NCI-H2081 (cell line): ENCODE results near the gene RFT1.
A peak's percentile ranks its signal among the peaks of the same experiment; 100 is the strongest.

Experiments
- DNase-seq, 2 experiments: peaks; one replicate each; lab custom pipeline; 2025; lab: John Stamatoyannopoulos, UW

RFT1 gene

DNA sequence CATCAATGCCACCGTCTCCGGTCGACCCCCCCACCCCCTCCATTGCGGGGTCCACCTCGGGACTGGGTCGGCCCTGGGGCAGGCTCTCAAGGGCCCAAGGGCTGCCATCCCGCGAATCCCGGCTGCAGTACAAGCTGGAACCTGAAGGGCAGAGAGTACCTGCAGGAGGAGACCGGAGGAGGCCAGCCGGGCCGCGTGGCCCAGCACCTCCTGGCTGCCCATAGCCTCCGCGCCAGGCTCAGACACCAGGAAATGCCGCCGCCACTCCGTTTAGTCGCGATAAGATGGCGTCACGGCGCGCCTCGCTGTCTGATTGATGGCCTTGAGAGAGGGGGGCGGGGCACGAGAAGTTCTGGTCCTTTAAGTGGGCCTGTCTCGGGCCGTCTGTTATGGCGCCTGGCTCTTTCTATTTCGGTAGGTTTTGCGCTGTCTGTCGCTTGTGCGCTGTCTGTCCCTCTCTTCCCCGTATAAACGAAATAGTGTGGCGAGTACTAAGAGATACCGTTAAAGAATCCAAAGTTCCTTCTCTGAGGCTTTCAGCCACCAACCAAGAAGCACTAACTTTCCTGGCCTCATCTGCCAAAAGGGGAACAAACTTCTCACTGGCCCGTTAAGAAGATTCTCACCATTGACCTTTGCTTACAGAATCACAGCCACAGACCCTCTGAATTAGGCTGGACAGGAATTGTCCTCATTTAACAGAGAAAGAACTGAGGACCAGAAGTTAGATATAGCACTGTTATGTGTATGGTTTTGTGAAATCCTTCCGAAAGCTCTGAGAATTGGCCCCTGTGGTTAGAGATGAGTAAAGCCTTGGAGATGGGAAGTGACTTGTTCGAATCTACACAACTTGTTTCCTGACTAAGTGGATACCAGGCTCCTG, at the start of gene RFT1:
TSS of gene RFT1 (minus strand) at position 257 of the 883 bp plus-strand sequence. CDS start at position 222, 35 bp downstream.
- DNase-seq = peak; percentile 79 to 87

DNA sequence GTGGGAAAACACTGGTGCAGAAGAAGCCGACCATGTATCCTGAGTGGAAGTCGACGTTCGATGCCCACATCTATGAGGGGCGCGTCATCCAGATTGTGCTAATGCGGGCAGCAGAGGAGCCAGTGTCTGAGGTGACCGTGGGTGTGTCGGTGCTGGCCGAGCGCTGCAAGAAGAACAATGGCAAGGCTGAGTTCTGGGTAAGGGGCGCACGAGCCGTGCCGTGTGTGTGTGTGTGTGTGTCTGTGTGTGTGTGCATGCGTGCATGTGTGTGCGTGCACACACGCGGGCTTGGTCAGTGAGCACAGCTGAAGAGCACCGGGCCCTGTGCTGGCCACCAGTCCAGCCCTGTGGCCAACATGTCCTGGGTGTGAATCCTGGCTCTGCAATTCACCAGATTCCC, 49.3 kb upstream of the RFT1 start:
- DNase-seq = no peak

- no peak for DNase-seq
These were observed 48.0 kb upstream of the RFT1 start for GRCh38 chr3:53178246-53178645.

- no peak for DNase-seq
These were observed 45.6 kb upstream of the RFT1 start for GRCh38 chr3:53175613-53176540.

GRCh38 chr3:53174346-53175250, 44.4 kb upstream of the RFT1 start:
- no peak for DNase-seq

DNA sequence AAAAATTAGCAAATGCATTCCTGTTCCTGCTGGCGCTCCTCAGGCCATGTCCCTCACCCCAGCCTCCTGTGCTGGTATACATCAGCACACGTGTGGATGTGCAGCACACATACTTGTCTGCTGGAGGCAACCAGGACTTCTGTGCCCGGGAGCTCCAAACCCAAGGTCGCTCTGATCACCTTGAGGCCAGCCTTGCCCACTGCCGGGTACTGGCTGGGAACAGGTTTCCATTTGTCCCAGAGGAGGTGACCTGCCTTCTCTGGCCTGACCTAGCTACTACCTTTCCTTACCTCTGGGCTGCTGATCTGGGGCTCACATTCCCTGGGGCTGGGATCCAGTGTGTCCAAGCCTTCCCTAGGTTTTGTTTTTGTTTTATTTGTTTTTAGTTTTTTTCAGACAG, 42.9 kb upstream of the RFT1 start:
- no peak for DNase-seq

- no peak for DNase-seq
These were observed 41.7 kb upstream of the RFT1 start for GRCh38 chr3:53171827-53172505.

DNA sequence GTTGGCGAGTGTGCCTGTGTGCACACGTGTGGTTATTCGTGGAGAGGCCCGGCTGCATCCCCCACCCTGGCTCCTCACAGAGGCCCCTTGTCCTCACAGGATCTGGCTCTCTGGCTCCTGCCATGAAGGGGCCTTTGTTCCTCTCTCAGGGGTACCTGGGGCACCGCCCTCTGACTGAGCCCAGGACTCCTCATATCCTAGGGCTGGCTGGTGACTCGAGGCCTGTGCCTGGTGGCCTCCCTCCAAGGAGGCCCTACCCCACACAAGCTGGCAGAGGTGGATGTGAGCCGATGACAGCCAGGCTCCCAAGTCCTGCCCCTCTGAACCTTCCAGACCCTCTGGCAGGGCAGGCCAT, 40.8 kb upstream of the RFT1 start:
- DNase-seq = no peak

DNA sequence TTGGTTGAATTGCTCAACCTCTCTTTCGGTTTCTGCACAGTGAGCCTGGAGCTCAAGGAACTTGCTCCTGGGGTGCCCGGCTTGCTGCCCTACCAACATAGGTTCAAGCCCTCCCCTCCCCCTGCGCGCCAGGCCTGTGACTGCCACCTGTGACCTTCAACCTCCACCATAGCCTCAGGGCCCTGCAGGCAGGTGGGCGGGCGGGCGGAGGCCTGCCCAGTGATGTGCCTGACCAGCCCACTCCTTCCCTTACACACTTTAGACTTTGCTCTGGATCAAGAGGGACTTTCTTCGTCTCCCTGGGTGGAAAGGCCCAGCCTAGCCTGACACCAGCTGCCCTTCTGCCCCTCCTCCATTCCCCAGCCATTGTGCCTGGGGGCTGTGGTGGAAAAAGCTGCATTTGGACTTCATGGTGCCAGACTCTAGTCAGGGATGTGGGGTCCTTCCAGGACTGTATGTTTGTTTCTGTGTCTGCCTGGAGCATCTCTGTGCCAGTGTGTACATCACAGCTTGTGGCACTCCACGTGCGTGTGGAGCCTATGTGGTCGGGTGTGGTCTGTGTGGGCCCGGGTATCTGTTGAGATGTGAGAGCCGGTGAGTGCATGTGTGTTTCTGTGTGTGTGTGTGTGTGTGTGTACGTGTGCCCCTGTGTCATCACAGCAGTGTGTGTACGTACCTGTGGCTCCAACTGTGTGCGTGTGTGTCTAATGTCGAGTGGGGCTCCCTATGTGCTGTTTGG, 40.3 kb upstream of the RFT1 start:
- no peak for DNase-seq

- DNase-seq = no peak
These were observed 39.6 kb upstream of the RFT1 start for GRCh38 chr3:53169832-53170324.

GRCh38 chr3:53169045-53169831, 39.0 kb upstream of the RFT1 start:
- no peak for DNase-seq

- DNase-seq = no peak
These were observed 38.1 kb upstream of the RFT1 start for GRCh38 chr3:53168175-53168923.

- DNase-seq = no peak
These were observed 37.4 kb upstream of the RFT1 start for GRCh38 chr3:53167418-53168174.

DNA sequence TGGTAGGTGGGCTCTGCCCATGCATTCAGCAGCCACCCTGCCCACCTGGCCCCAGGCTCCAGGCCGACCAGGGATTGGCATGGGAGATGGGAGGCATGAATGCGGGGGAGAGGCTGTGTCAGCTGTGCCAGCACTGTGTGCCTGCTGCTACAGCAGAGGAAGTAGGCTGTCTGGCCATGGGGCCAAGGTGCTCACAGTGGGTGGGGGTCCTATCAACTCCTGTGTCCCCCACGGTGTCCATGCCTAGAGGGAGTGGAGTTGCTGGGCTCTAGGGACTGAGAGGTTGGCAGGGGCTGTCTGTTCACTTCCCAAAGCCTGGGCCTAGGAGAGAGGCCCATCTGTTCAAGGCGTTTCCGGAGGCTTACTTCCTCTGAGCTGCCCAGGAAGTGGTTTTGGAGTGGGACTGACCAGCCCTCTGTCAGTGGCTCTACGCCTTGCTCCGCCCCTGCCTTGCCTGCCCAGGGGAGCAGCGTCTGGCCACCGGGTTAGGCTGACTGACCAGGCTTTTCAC, 36.6 kb upstream of the RFT1 start:
- no peak for DNase-seq

- DNase-seq = no peak
These were observed 36.0 kb upstream of the RFT1 start for GRCh38 chr3:53166206-53166605.

DNA sequence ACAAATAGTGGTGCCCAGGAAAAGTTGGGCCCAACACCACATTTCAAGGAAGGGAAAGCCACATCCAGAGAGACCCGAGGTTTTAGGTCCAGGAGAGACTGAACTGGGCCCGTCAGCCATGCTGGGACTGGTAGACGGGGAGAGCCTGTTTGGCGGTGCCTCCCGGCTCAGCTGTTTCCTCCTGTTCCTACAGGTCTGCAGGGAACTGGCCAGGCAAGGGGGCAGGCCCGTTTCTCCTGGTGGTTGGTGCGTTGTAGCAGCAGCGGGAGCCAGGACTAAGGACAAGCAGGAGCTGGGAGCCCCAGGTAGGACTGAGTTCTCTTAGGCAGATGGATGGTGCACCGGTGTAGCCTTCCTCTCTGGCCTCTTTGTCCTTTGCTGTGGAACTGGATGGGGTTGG, 34.7 kb upstream of the RFT1 start:
- no peak for DNase-seq

DNA sequence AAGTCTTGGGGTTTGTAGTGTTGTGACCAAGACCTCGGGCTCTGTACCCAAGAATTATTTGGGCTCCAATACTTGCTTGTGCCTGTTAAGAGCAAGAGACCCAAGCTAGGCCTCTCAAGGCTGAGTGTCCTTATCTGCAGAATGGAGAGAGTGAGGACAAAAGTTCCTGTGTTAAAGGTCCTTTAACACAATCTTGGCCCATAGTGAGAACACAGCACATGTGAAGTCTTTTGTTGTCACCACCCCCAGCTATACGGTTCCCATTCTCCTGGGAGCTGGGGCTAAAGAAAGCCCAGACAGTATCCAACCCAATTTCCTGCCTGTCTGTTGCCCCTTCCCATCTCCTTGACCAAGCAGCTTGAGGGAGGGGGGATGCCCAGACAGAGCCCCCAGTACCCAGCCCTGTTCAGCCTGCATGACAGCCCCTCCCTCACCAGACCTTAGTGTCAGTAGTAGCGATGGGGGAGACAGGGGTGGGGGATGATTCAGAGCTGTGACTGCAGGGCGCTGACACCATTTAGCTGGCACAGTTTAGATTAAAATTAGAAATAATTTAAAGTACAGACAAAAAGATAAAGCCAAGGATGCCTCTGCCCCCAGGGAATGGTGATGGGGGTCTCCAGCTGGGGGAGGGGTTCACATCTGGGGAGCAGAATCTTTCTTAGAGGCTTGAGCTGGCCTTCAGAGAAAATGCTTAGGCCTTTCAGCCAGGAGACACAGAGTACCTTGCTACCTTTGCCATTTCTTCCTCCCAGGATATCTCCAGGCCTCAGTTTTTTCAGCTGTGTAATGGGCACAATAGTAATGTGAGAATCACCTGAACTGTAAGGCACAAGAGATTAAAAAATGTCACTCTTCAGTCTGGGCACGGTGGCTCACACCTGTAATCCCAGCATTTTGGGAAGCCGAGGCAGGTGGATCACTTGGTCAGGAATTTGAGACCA, 33.5 kb upstream of the RFT1 start:
- no peak for DNase-seq
